Stimulated activated CD8-positive, alpha-beta memory T cell treated with anti-CD3 and anti-CD28 coated beads, Interleukin-15, amount 100 ng/mL, for 4 hours (primary cell): ENCODE measurements around the gene NLRX1.
"Not testable (repeated sequence)": the region's sequence is repeated elsewhere in the genome, so short reads cannot be mapped to it uniquely, and the experiment has no call there.

Experiments
- DNase-seq, 2 donors: peaks; one replicate each; pipeline ENCODE4 v3.0.0-alpha.2; 2020; ENCODE audit warnings: low read depth in 2 of 2

Gene NLRX1, protein sequence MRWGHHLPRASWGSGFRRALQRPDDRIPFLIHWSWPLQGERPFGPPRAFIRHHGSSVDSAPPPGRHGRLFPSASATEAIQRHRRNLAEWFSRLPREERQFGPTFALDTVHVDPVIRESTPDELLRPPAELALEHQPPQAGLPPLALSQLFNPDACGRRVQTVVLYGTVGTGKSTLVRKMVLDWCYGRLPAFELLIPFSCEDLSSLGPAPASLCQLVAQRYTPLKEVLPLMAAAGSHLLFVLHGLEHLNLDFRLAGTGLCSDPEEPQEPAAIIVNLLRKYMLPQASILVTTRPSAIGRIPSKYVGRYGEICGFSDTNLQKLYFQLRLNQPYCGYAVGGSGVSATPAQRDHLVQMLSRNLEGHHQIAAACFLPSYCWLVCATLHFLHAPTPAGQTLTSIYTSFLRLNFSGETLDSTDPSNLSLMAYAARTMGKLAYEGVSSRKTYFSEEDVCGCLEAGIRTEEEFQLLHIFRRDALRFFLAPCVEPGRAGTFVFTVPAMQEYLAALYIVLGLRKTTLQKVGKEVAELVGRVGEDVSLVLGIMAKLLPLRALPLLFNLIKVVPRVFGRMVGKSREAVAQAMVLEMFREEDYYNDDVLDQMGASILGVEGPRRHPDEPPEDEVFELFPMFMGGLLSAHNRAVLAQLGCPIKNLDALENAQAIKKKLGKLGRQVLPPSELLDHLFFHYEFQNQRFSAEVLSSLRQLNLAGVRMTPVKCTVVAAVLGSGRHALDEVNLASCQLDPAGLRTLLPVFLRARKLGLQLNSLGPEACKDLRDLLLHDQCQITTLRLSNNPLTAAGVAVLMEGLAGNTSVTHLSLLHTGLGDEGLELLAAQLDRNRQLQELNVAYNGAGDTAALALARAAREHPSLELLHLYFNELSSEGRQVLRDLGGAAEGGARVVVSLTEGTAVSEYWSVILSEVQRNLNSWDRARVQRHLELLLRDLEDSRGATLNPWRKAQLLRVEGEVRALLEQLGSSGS

GRCh38 chr11:119168471-119169281 is at the start of gene NLRX1:
TSS of gene NLRX1 (plus strand) at chr11:119168725. CDS start at chr11:119171404, 2,679 bp downstream.
- DNase-seq, result peak; percentile 58 to 65

DNA sequence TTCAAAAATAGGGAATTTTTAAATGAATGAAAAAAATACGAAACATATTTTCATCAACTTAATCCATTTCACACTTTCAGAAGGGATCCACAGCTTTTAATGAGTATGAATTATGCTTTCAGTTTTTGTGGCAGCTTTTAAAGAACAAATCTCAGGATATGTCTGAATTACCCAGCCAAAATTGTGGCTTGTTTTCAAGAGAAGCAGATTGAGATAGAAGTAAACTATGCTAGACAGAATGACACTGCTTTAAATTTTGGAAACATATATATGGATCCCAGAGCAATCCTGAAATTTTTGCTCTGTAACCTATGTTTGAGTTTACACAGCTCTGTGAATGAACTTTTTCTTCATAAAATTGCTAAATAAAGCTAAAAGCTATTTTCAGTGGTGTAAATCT is 49.6 kb upstream of the NLRX1 start:
- DNase-seq, result no peak

DNA sequence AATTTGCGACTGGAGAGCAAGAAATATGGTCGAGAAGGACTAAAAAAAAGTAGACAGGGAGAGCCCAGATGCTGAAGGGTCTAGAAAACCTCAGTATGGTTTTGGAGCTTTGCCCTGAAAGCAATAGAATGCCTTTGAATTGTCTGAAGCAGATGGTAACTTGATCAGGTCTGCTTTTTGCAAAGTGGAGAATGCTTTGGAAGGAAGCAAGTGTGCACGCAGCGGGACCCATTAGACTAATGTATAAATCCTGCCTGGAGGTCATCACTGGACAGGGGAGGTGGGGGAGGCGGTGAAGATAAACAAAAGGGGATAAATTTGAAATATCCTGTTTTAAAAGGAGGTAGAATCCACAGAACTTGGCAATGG is 47.9 kb upstream of the NLRX1 start:
- no peak for DNase-seq

GRCh38 chr11:119121008-119121810 is 47.3 kb upstream of the NLRX1 start, which contains the start of gene HINFP:
TSS of gene HINFP (plus strand) at chr11:119121580. CDS start at chr11:119126945, 5,365 bp downstream.
- DNase-seq, result peak; percentile 100

- no peak for DNase-seq
These were observed 46.8 kb upstream of the NLRX1 start for GRCh38 chr11:119121811-119122124.

GRCh38 chr11:119125821-119126220 is 42.7 kb upstream of the NLRX1 start:
- no peak for DNase-seq

DNA sequence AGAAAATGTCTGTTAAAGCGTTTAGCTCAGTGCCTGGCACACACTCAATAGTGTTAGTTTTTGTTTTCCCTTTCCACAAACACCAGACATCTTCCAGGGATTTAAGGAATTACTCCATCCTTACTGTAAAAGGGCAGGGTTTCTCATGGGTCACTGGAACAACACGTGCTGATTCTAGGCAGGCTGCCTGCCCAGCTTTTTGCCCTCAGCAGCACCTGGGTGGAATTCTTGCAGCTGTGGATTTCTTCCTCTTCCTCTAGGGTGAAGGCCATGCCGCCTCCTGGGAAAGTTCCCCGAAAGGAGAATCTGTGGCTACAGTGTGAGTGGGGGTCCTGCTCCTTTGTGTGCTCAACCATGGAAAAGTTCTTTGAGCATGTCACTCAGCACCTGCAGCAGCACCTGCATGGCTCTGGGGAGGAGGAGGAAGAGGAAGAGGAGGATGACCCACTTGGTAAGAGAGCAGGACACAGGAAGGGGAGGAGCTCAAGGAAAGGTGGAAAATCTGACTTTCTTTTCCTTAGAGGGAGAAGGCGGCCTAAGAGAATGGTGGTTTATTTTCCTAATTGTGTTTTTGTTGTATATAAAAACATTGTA is 41.8 kb upstream of the NLRX1 start:
- no peak for DNase-seq

DNA sequence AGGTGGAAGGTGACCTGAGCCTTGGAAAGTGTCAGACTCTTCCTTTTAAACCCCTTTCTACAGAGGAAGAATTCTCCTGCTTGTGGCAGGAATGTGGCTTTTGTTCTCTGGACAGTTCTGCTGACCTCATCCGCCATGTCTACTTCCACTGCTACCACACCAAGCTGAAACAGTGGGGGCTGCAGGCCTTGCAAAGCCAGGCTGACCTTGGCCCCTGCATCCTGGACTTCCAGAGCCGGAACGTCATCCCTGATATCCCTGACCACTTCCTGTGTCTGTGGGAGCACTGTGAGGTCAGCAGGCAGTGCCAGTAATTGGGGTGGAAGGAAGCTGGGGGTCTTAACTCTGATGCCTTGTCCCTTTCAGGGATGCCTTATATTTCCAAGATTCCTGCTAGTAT is 37.9 kb upstream of the NLRX1 start:
- no peak for DNase-seq

DNA sequence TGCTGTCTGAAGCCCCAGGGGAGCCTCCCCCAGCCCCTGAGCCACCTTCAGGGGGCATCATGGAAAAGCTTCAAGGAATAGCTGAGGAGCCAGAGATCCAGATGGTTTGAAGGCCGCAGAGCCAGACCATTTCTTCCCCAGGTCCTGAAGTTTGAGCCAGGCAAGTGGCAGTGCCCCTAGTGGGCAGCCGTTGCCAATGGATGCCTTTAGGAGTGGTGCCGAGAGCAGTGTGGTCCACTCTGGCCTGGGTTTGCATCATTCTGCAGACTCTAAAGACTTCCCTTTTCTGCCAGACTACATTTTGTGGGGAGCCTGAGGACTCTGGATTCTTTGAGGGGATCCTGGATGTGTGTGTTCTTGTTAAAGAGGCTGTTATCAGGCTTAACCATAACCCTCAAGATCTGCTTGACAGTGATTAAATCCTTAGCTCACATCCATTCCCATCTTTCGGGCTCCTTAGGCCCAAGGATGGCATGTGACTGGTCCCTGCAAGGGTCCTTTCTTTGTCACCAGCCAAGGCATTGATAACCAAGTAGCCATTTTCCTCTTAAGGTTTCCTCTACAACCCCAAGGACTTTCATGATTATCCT is 34.0 kb upstream of the NLRX1 start:
- DNase-seq, result no peak

GRCh38 chr11:119139276-119139675 is 29.2 kb upstream of the NLRX1 start:
- DNase-seq, result not testable (repeated sequence)

GRCh38 chr11:119144825-119145486 is 23.6 kb upstream of the NLRX1 start:
- no peak for DNase-seq

DNA sequence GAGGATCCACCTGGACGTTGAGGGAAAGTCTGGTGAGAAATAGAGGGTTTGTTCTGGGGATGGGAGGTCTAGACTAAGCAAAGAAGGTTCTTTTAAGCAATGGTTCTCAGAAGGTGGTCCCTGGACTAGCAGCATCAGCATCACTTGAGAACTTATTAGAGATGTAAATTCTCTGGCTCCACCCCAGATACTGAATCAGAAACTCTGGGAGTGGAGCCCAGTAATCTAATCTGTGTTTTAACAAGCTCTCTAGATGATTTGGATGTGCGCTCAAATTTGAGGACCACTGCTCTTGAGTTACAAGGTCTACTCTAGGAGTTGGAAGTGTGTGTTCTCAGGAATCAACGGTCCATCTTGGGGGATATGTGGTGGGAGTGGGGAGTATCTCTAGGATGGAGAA is 23.0 kb upstream of the NLRX1 start:
- no peak for DNase-seq

DNA sequence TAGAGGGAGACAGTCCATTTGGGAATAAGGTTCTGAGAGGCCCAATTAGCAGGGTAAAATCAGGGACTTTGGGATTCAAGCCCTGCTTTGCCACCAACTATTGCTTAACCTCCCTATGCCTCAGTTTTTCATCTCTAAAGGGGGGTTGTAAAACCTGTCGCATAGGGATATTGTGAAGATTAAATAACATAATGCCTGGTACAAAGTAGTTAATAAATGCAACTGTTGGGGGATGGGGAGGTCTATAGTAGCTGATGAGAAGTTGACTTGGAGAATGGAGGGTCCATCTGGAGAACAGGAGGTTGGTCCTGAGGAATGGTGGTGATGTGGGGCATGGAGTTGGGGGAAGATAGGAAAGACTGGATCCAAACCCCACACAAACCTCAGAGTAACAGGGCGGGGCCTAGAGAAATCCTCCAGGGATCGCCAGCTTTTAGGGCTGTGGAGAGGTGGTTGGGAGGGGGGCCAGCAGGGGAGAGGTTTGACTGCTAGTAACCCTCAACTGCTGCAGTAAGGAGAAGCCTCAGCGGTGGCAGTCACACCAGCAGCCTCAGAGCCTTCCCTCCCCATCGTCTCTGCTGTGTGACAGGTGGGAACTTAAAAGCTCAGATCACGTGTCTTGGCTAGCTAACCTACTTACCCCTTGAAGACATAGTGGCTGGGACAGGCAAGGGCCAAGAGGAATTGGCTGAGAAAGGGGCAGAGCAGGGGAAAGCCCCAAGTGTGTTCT is 20.8 kb upstream of the NLRX1 start:
- no peak for DNase-seq

GRCh38 chr11:119148720-119149017 is 19.9 kb upstream of the NLRX1 start:
- DNase-seq, result no peak

- no peak for DNase-seq
These were observed 19.3 kb upstream of the NLRX1 start, which contains the start of gene ABCG4 for GRCh38 chr11:119149018-119149785. TSS of gene ABCG4 (plus strand) at chr11:119149052. CDS start at chr11:119149966, 914 bp downstream.

- DNase-seq, result no peak
These were observed 18.7 kb upstream of the NLRX1 start for GRCh38 chr11:119149786-119150275.

DNA sequence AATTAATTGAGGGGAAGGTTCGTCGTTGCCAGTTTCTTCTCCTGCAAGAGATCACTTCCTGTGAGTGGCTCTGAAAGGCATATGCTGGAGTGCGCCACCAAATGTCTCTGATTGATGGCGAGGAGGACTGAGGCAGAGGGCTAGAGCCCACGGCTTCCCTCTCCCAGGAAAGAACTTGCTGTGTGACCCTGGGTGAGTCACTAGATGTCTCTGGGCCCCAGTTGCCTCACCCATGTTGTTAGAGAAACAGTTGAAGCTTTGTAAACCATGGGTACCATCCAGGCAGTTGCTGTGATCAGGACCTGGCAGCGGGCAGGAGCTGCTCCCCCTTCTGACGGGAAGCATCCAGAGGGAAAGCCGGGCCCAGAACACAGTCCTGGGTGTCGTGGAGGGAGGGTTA is 16.5 kb upstream of the NLRX1 start:
- DNase-seq, result no peak

- no peak for DNase-seq
These were observed 15.9 kb upstream of the NLRX1 start for GRCh38 chr11:119152604-119153003.
